Gastrocnemius medialis (tissue), 4 donors: Measurements from ENCODE around the gene OGN. TPM values are rescaled to one million over a fixed set of nuclear protein-coding genes. Genes with fewer than 3 reads are reported as not detected.
A peak's percentile ranks its signal among the peaks of the same experiment; 100 is the strongest.

Experiments
- ATAC-seq, 2 donors: fragments of 150-250 bp; one replicate each; pipeline ENCODE4 v1.9.1; 2016
- DNase-seq, 2 donors: peaks; one replicate each; pipeline ENCODE4 v3.0.0-alpha.2; 2019
- H3K27ac ChIP-seq, 4 donors: fragments of 200-600 bp; sonication (generic); 1 replicate in 1 of 4; 2 replicates in 3 of 4; pipeline ENCODE4 v1.5.1; 2016 to 2018; ENCODE audit warnings: mild to moderate bottlenecking in 2 of 4, moderate library complexity in 1 of 4
- H3K27me3 ChIP-seq, 3 donors: fragments of 200-600 bp; sonication (generic) in 2 of 3; 1 replicate in 1 of 3; 2 replicates in 2 of 3; pipeline versions ENCODE4 v1.5.1 to v1.6.0; 2016 to 2019; ENCODE audit warnings: mild to moderate bottlenecking in 1 of 3, moderate library complexity in 1 of 3
- H3K36me3 ChIP-seq, 2 donors: fragments of 200-600 bp; sonication (generic) in 1 of 2; one replicate each; pipeline ENCODE4 v1.5.1; 2017 to 2018
- H3K4me1 ChIP-seq, 2 donors: fragments of 200-600 bp; sonication (generic) in 1 of 2; one replicate each; pipeline ENCODE4 v1.5.1; 2016 to 2017; ENCODE audit warnings: mild to moderate bottlenecking in 2 of 2
- H3K4me3 ChIP-seq, 4 donors: fragments of 200-600 bp; sonication (generic) in 3 of 4; 1 replicate in 1 of 4; 2 replicates in 3 of 4; pipeline ENCODE4 v1.5.1; 2016 to 2019; ENCODE audit warnings: mild to moderate bottlenecking in 2 of 4
- H3K9me3 ChIP-seq, 3 donors: fragments of 200-600 bp; sonication (generic) in 2 of 3; 1 replicate in 1 of 3; 2 replicates in 2 of 3; pipeline ENCODE4 v1.5.1; 2016 to 2019
- POLR2A ChIP-seq, 2 donors: fragments of 450-650 bp; IDR thresholded peaks; one replicate each; pipeline ENCODE4 v1.6.1; 2017; ENCODE audit warnings: antibody characterized with exemption in 2 of 2, mild to moderate bottlenecking in 2 of 2, moderate library complexity in 2 of 2
- in situ Hi-C, 4 donors: fragments of 200-750 bp; cut with MboI; loops; one replicate each; pipeline versions ENCODE4 v1.15.0 to v1.8.0; 2017; ENCODE audit warnings: low sequenced_read_pairs in 4 of 4
- intact Hi-C: fragments of 100-400 bp; cut with DNase I; formaldehyde crosslinking; loops from one replicate; pipeline ENCODE4 v1.15.1; 2023; ENCODE audit warnings: low total_unique reads
- total RNA-seq, 4 donors: library from RNA; depleted of rRNA; stranded (reverse); fragments of >200 nt; gene quantifications; one replicate each; pipeline versions ENCODE4 v1.1.0 to v1.2.3, GENCODE V29; 2016
- TF ChIP-seq, protein P1 (sequence below), 5 experiments: fragments of 450-650 bp in 3 of 5; fragments of 200-600 bp in 2 of 5; sonication (generic) in 2 of 5; IDR thresholded peaks in 4 of 5; conservative IDR thresholded peaks in 1 of 5; 1 replicate in 4 of 5; 2 replicates in 1 of 5; pipeline ENCODE4 v1.5.1; 2016 to 2019; ENCODE audit warnings: antibody characterized with exemption in 5 of 5, mild to moderate bottlenecking in 3 of 5, moderate library complexity in 3 of 5

Gene OGN
- total RNA-seq, 4 donors from 2014 or later: 1.1 to 3.1 (median 1.7) TPM; not detected in 1

DNA sequence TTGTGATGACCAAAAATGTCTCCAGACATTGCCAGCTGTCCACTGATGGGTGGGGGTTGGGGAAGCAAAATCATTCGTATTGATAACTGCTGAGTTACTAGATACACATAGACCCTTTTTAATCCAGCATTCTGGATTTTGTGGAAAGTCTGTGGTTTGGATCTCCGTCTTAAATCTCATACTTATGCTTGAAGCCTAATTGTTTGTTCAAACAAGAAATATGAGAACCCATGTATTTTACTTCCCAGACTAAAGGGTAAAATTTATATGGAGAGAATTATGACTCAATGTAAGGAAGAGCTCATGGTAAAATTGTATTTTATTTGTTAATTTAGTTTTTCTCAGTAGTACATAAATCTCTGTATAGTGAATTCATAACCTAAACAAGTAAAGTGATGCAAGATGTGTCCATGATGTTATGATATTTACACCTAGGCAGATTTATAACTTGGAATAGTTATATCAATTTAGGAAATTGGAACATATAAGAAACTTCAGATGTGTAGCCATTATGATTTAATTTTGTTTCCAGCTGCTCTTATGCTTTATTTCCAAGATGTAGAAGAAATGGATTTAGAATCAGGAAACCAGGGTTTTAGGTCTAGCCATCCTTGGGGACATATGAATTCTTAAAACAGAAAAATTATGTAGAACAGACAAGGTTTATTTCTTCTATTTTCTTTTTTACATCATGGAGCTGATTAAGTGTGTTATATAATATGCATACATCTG, 4.5 kb upstream of the OGN start:
- TF ChIP-seq POLR2A (IDR thresholded peaks at IDR 0.05): no peak
- TF ChIP-seq, protein P1, sequence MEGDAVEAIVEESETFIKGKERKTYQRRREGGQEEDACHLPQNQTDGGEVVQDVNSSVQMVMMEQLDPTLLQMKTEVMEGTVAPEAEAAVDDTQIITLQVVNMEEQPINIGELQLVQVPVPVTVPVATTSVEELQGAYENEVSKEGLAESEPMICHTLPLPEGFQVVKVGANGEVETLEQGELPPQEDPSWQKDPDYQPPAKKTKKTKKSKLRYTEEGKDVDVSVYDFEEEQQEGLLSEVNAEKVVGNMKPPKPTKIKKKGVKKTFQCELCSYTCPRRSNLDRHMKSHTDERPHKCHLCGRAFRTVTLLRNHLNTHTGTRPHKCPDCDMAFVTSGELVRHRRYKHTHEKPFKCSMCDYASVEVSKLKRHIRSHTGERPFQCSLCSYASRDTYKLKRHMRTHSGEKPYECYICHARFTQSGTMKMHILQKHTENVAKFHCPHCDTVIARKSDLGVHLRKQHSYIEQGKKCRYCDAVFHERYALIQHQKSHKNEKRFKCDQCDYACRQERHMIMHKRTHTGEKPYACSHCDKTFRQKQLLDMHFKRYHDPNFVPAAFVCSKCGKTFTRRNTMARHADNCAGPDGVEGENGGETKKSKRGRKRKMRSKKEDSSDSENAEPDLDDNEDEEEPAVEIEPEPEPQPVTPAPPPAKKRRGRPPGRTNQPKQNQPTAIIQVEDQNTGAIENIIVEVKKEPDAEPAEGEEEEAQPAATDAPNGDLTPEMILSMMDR (IDR thresholded peaks at IDR 0.05 in 4 of 5, conservative IDR thresholded peaks at IDR 0.05 in 1 of 5): no peak
- Histone ChIP-seq H3K27ac (no peak overlapping the region), H3K36me3 (no peaks in the 10 kb centered on the region), H3K27me3 (no peaks in the 10 kb centered on the region), H3K4me1 (no peaks in the 10 kb centered on the region), H3K4me3 (no peak overlapping the region), H3K9me3 (no peaks in the 10 kb centered on the region)
- in situ Hi-C loops: no loop called here
- no peak for DNase-seq
- intact Hi-C loops: no loop called here
- no peak for ATAC-seq

DNA sequence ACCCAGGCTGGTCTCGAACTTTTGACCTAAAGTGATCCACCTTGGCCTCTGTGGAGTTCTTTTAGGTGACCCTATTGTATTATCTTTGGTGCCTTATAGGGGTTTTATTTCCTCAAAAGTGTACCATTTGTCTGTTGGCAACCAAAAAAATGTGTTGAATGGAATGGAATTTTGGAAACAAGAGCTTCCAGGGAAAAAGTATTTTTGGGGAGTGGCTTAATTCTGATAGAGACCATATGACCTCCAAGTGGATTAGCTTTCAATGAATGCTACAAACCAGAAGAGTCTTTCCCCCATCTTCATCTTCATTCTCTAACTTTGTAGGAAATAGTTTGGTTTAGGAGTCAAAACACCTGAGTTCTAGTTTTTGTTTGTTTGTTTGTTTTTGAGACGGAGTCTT, 3.4 kb upstream of the OGN start:
- no peak for ATAC-seq
- no peak for DNase-seq
- TF ChIP-seq, protein P1 (IDR thresholded peaks at IDR 0.05 in 4 of 5, conservative IDR thresholded peaks at IDR 0.05 in 1 of 5): no peak
- no peak for TF ChIP-seq POLR2A (IDR thresholded peaks at IDR 0.05)
- Histone ChIP-seq H3K27ac (no peak overlapping the region), H3K4me3 (no peak overlapping the region), H3K36me3 (no peaks in the 10 kb centered on the region), H3K9me3 (no peaks in the 10 kb centered on the region), H3K27me3 (no peaks in the 10 kb centered on the region), H3K4me1 (peaks cover 0 to 5% of the 10 kb centered on the region in 2 donors)
- intact Hi-C loops: no loop called here
- in situ Hi-C loops: no loop called here

DNA sequence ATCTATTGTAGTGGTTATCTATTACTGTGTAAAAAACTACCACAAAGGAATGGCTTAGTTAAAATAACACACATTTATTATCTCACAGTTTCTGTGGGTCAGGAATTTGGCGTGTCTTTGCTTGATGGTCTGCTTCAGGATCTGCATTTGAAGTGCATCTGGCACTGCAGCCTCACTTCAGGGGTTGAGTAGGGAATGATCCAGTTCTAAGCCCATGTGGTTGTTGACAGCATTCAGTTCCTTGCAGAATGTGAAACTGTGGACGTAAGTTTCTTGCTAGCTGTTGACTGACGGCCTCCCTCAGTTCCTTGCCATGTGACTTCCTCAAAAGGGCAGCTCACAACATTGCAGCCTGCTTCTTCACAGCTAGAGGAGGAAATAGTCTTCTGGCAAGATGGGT, 2.1 kb upstream of the OGN start:
- H3K27me3 ChIP-seq: no peaks in the 10 kb centered on the region
- H3K9me3 ChIP-seq: no peaks in the 10 kb centered on the region
- no peak overlapping the region for H3K4me3 ChIP-seq
- peaks cover 0 to 7% of the 10 kb centered on the region in 2 donors for H3K4me1 ChIP-seq
- DNase-seq (peak; percentile 34 to 37), ATAC-seq (peak; percentile 52 to 65)
- TF ChIP-seq POLR2A (IDR thresholded peaks at IDR 0.05): no peak
- TF ChIP-seq, protein P1 (IDR thresholded peaks at IDR 0.05 in 4 of 5, conservative IDR thresholded peaks at IDR 0.05 in 1 of 5): no peak
- H3K36me3 ChIP-seq: no peaks in the 10 kb centered on the region
- in situ Hi-C loops: no loop called here
- H3K27ac ChIP-seq: peak overlapping the region in 1 of 4 donors; percentile 24
- intact Hi-C loops: no loop called here

DNA sequence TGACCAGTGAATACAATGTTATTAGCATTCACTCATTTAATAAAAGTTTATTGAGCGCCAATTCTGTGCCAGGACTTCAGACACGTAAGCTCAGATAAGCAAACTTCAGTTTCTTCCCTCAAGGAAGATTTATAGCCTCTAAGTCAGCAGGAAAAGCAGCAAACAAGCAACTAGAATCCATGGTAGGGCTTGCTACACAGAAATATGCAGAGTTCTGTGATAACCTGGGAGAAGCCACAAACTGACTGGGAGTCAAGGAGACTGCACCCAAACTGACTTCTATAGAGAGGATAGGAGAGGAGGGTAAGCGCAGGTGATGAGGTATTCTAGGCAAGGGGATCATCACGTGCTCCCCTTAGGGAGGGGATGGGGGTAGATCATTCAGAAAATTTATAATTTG, 1.4 kb upstream of the OGN start:
- ATAC-seq (no peak), DNase-seq (no peak)
- in situ Hi-C loops (no loop called here), intact Hi-C loops (no loop called here)
- Histone ChIP-seq H3K27ac (peak overlapping the region in 1 of 4 donors; percentile 24), H3K4me3 (no peak overlapping the region), H3K9me3 (no peaks in the 10 kb centered on the region), H3K36me3 (no peaks in the 10 kb centered on the region), H3K27me3 (no peaks in the 10 kb centered on the region), H3K4me1 (peaks cover 0 to 7% of the 10 kb centered on the region in 2 donors)
- TF ChIP-seq, protein P1 (IDR thresholded peaks at IDR 0.05 in 4 of 5, conservative IDR thresholded peaks at IDR 0.05 in 1 of 5): no peak
- TF ChIP-seq POLR2A (IDR thresholded peaks at IDR 0.05): no peak
